ENCODE measurements around the gene CTSL. TPM values are rescaled to one million over a fixed set of nuclear protein-coding genes. Genes with fewer than 3 reads are reported as not detected.

CTSL gene
- 162 TPM for total RNA-seq

GRCh38 chr9:87725900-87726709 is at the start of gene CTSL:
CTSL (plus strand) TSS chr9:87726119; CDS start chr9:87727604, 1,485 bp downstream.
- intact Hi-C loops (cut with DNase I) = no loop called here
- peak; percentile 95 for DNase-seq (ENCODE audit: low spot score)
- peak; percentile 98 for ATAC-seq

GRCh38 chr9:87676976-87677775 is 48.7 kb upstream of the CTSL start:
- ATAC-seq = peak; percentile 55
- intact Hi-C loops (cut with DNase I) = no loop called here
- no peak for DNase-seq (ENCODE audit: low spot score)

GRCh38 chr9:87677776-87678587 is 47.9 kb upstream of the CTSL start:
- intact Hi-C loops (cut with DNase I) = no loop called here
- ATAC-seq = no peak
- DNase-seq (ENCODE audit: low spot score) = no peak

- DNase-seq (ENCODE audit: low spot score) = peak; percentile 81
- intact Hi-C loops (cut with DNase I) = no loop called here
- ATAC-seq = peak; percentile 61
Measured at GRCh38 chr9:87678650-87679355, 47.1 kb upstream of the CTSL start.

- no peak for DNase-seq (ENCODE audit: low spot score)
- ATAC-seq = no peak
- intact Hi-C loops (cut with DNase I) = loop anchor here (10.0 kb wide), 1 partner anchor 123 kb away; no protein-coding TSS in a partner anchor
Measured at GRCh38 chr9:87681271-87682061, 44.5 kb upstream of the CTSL start.

- ATAC-seq (no peak), DNase-seq (ENCODE audit: low spot score) (no peak)
- intact Hi-C loops (cut with DNase I) = loop anchor here (10.0 kb wide), 1 partner anchor 123 kb away; no protein-coding TSS in a partner anchor
Measured at GRCh38 chr9:87682085-87682484, 43.8 kb upstream of the CTSL start.

GRCh38 chr9:87682618-87683017 is 43.3 kb upstream of the CTSL start:
- no peak for ATAC-seq
- intact Hi-C loops (cut with DNase I) = loop anchor here (10.0 kb wide), 1 partner anchor 122 kb away; no protein-coding TSS in a partner anchor
- DNase-seq (ENCODE audit: low spot score) = no peak

GRCh38 chr9:87683751-87684626 is 41.9 kb upstream of the CTSL start:
- DNase-seq (ENCODE audit: low spot score) = no peak
- intact Hi-C loops (cut with DNase I) = loop anchor here (10.0 kb wide), 1 partner anchor 121 kb away; no protein-coding TSS in a partner anchor

GRCh38 chr9:87684627-87685219 is 41.2 kb upstream of the CTSL start:
- DNase-seq (ENCODE audit: low spot score) (no peak), ATAC-seq (peak; percentile 25)
- intact Hi-C loops (cut with DNase I) = loop anchor here (10.0 kb wide), 1 partner anchor 120 kb away; no protein-coding TSS in a partner anchor

More at GRCh38 chr9:87683751-87684626, 41.9 kb upstream of the CTSL start:
- ATAC-seq = no peak

- DNase-seq (ENCODE audit: low spot score) = no peak
- intact Hi-C loops (cut with DNase I) = loop anchor here (10.0 kb wide), 1 partner anchor 119 kb away; no protein-coding TSS in a partner anchor
- no peak for ATAC-seq
Measured at GRCh38 chr9:87685441-87685840, 40.5 kb upstream of the CTSL start.

GRCh38 chr9:87685871-87686519 is 39.9 kb upstream of the CTSL start:
- no peak for DNase-seq (ENCODE audit: low spot score)
- intact Hi-C loops (cut with DNase I) = loop anchor here (10.0 kb wide), 1 partner anchor 119 kb away; no protein-coding TSS in a partner anchor
- ATAC-seq = peak; percentile 87

- no peak for ATAC-seq
- no peak for DNase-seq (ENCODE audit: low spot score)
- intact Hi-C loops (cut with DNase I) = loop anchor here (10.0 kb wide), 1 partner anchor 118 kb away; no protein-coding TSS in a partner anchor
Measured at GRCh38 chr9:87686520-87687090, 39.3 kb upstream of the CTSL start.

GRCh38 chr9:87687207-87687606 is 38.7 kb upstream of the CTSL start:
- no peak for DNase-seq (ENCODE audit: low spot score)
- intact Hi-C loops (cut with DNase I) = loop anchor here (10.0 kb wide), 1 partner anchor 118 kb away; no protein-coding TSS in a partner anchor
- no peak for ATAC-seq

GRCh38 chr9:87694236-87694755 is 31.6 kb upstream of the CTSL start:
- intact Hi-C loops (cut with DNase I) = no loop called here

GRCh38 chr9:87695523-87695922 is 30.4 kb upstream of the CTSL start:
- ATAC-seq = no peak
- intact Hi-C loops (cut with DNase I) = no loop called here

More at GRCh38 chr9:87694236-87694755, 31.6 kb upstream of the CTSL start:
- DNase-seq (ENCODE audit: low spot score) (no peak), ATAC-seq (no peak)

More at GRCh38 chr9:87695523-87695922, 30.4 kb upstream of the CTSL start:
- DNase-seq (ENCODE audit: low spot score) = no peak
